GM18505 (cell line): ENCODE data around the gene SLC16A6.
A peak's percentile ranks its signal among the peaks of the same experiment; 100 is the strongest.

Experiments used
- ATAC-seq: cut with Tn5 transposase; IDR thresholded peaks from one replicate; pipeline ENCODE4 v1.9.1; 2021; ENCODE audit not compliant: unreplicated experiment
- POLR2A ChIP-seq: IDR thresholded peaks from 4 replicates; pipeline ENCODE4 v1.6.1; 2011; ENCODE audit warnings: borderline replicate concordance; ENCODE audit not compliant: insufficient read depth, insufficient read length; ENCODE audit errors: extremely low read depth

Gene SLC16A6

GRCh38 chr17:68302666-68303065, 11.7 kb upstream of the SLC16A6 start:
- TF ChIP-seq POLR2A, result no peak
- no peak for ATAC-seq

DNA sequence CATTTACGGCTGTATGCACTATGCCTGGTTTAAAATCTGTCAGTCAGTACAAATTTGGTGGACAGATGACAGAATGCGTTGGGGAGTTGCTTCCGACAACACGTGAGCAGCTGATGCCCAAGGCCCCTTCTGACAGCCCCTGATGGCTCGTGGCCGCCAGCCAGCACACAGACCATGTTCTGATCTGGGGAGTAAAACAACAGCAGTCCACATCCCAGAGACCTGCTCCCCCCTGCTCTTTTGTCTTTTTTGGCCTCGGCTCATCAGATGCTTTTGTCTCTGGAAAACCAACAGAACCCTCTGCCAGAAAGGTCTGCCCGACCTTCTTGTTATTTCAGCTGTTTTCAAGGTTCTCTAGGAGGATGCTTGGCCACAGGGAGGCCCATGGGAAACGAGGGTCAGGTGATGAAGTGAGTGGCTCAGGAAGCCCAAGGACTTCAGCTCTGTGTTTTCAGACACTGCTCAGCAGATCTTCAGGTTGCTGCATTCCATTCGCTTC, 11.2 kb upstream of the SLC16A6 start:
- no peak for TF ChIP-seq POLR2A
- no peak for ATAC-seq

DNA sequence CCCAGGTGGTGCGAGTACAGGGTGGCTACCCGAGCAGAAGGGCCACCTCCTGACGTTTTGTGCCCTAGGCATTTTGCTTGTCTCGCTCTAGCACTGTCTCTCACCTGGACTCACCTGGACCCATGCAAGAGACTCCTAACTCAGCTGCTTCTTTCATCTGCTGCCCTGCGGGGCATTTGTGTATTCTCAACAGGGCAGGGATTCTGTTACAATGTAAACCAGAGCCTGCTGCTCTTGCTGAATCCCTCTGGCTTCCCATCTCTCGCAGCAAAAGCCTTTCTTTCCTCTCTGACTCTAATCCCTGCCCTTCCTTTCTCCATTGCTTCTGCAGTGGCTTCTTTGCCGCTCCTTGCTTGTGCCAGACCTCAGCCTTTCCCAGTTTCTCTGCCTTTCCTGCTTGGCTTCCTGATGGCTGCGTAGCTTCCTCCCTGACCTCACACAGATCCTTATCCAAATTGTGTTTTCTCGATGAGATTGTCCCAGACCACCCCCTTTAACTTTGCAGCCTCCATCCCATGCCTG, 10.6 kb upstream of the SLC16A6 start:
- TF ChIP-seq POLR2A, result no peak
- no peak for ATAC-seq

DNA sequence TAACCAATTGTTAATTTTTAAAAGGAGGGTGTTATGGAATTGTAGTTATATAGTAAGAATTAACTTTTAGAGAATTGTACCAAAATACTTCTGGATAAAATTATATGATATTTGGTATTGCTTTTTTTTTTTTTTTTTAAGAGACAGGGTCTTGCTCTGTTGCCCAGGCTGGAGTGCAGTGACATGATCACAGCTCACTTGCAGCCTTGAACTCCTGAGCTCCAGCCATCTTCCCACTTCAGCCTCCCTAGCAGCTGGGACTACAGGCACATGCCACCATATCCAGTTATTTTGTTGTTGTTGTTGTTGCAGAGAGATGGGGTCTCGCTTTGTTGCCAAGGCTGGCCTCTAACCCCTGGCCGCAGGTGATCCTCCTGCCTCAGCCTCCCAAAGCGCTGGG, 8.9 kb upstream of the SLC16A6 start:
- ATAC-seq, result no peak
- no peak for TF ChIP-seq POLR2A

- no peak for ATAC-seq
- no peak for TF ChIP-seq POLR2A
Measured at GRCh38 chr17:68298601-68299000, 7.7 kb upstream of the SLC16A6 start.

- no peak for TF ChIP-seq POLR2A
- ATAC-seq, result no peak
Measured at GRCh38 chr17:68297195-68297594, 6.3 kb upstream of the SLC16A6 start.

DNA sequence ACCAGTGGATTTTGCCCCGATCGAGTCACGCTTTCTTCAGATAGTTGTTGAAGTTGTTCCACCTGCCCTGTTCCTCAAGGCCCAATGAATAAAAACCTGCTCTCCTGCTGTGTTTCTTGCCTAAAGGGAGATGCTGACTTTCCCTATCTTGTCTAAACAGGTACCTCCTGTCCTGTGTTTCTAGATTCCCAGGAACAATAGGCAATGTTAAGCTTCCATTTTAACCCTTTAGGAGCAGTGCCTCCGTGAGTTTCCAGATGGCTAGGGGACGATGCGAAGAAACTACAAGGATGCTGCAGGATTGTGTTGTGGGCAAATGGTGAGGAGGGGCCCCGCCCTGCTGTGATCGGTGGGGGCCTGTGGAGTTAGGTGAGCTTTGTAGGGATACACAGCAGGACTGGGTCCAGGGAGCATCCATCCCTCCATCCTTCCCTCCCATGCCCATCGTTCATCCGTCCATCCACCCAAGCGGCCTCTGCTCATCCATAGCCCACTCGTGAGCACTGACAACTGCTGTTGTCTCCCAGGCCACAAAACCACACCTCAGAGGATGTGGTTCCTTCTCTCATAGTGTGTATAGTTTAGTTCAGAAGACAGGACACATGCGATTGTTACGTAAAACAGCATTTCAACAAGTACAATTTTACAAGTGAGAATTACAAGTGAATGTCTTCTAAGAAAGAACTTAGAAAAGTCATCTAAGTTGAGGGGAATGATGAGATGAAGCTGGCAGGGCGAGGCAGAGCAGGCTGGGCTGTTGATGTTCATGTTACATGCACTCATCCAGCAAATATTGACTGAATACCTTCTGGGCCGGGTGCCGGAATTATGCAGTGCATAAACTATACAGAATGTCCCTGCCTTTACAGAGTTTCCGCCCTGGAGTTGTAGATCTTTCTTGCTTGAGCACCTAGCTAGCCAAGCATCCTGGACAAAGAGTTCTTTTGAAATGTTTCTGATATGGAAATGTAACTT, 5.6 kb upstream of the SLC16A6 start:
- no peak for ATAC-seq
- TF ChIP-seq POLR2A, result no peak

DNA sequence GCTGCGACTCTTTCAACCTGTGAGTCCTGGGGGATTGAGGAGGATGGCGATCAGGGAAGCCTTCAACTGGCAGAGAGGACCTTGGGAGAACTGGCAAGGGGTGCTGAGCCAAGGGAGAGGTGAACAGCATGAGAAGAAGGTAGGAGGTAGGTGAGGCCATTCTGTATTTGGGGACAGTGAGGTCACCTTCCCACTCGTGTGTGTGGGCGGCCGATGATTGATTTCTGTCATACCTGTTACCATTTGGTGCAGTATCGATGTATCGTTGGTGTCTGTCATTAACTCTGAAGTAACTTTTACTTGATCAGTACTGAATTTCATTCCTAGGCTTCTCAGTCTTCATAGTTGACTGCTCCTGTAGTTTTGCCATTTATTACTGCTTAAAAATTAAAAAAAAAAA, 4.2 kb upstream of the SLC16A6 start:
- TF ChIP-seq POLR2A, result no peak
- no peak for ATAC-seq

- ATAC-seq, result no peak
- no peak for TF ChIP-seq POLR2A
Measured at GRCh38 chr17:68294617-68295016, 3.7 kb upstream of the SLC16A6 start.

DNA sequence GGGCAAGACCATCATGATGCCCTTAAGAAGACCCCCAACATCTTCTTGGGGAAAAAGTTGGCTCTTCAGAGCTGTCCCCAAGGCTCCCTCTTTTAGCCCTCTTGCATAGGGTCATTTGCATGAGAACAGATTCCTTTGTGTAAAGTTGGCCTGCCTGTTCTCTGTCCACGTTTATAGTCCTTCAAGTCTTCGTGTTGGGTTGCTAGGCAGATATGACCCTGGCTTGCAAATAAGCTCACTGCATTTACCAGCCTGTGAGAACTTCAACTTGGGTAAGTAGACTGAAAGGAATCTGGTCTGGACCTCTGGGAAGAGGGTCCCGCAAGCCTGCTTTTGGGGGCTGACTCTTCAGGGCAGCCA, 3.2 kb upstream of the SLC16A6 start:
- no peak for TF ChIP-seq POLR2A
- no peak for ATAC-seq

DNA sequence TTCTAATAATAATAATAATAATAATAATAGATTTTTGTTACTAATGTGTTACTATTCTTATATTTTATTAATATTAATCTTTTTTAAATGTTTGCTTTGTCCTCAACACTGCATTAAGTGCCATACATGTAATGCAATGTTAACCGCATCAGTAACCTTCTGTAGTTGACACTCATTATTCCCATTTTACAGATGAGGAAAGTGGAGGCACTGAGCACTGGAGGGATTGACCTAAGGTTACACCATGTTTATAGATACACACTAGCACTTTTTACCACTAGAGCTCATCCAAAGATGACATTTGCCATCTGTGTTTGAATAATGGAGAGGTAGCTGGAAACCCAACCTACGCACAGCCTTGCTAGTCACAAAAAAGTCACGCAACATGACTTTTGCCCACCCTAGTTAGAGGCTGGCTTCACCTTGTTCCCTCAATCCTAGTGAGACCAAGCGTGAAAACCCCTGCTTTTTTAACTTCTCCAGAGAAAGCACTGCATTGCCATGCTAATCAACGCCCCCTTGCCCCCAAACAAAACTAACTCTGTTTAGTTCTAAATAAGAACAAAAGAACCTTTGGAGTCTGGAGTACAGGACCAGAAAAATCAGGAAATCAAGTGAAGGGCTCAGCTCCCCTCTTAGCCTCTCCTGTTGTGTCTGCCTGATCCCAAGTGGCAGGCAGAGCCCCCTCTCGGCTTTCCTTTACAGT, 2.7 kb upstream of the SLC16A6 start:
- ATAC-seq, result no peak
- no peak for TF ChIP-seq POLR2A

GRCh38 chr17:68292689-68293040, 1.7 kb upstream of the SLC16A6 start:
- ATAC-seq, result no peak
- TF ChIP-seq POLR2A, result no peak

DNA sequence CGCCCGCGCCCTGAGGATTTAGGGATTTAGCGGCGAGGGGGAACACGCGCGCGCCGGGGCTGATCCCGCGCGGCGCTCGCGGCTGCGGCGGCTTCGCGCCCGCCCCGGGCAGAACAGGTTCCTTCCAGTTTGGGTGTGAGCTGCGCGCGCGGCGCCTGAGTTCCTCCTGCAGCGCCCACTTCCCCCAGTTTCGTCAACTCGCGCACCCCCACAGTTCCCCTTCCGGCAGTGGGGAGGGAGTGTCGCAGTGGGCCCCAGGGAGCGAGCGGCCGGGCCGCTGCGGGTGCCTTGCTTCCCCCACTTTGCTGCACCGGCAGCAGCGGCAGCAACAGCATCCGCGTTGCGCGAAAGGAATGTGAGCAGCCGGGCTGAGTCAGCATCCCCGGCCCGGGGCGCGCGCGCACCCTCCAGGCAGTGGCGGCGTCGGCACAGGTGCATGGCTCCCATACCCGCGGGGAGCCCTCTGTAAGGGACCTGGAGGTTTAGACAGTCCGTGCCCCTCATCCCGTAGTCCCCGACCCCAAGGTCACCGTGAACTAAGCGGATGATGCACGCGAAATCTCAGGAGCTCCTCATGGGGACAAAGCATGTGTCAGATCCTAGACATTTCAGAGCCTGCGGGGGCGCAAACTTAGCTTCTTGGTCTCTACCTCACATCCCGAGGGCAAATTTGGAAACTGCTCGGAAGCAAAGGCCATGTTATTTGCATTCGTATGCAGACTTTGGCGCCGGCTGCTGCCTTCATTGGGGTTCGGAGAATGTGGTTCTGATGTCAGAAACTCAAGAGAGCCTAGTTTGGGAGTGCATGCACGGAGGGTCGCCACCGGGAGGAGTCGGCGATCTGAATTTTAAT, 1.1 kb upstream of the SLC16A6 start:
- peak; percentile 61 for ATAC-seq
- peak; percentile 91 for TF ChIP-seq POLR2A
